ENCODE data around the gene MRPS30. TPM values are rescaled to one million over a fixed set of nuclear protein-coding genes. Genes with fewer than 3 reads are reported as not detected.

The MRPS30 gene
- total and polyA plus RNA-seq, 2 of the 13 experiments (the other 11 are each of a cell fraction or from before 2014, with no cell fraction given): 36.4 to 67.6 TPM

DNA sequence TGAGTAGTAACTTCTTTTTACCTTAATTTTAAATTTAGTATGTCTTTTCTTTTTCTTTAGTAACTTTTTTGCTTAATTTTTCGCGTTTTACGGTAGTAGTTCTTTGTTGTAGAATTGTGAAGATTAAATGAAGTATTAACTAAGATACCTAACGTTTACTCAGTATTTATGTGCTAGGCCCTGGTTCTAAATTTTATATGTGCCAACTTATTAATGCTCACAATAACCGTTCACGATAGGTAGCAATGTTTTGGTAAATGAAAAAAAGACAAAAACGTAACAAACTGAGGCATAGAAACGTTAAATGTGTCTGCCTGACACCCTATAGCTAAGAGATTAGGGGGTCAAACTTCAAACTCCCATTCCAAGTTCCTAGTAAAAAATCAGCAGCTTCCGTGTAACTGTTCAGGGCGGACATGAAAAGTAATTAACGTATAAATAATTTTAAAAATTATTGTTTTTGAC lies 1.2 kb downstream of the MRPS30 start (continued):
- TF ChIP-seq, protein P1, sequence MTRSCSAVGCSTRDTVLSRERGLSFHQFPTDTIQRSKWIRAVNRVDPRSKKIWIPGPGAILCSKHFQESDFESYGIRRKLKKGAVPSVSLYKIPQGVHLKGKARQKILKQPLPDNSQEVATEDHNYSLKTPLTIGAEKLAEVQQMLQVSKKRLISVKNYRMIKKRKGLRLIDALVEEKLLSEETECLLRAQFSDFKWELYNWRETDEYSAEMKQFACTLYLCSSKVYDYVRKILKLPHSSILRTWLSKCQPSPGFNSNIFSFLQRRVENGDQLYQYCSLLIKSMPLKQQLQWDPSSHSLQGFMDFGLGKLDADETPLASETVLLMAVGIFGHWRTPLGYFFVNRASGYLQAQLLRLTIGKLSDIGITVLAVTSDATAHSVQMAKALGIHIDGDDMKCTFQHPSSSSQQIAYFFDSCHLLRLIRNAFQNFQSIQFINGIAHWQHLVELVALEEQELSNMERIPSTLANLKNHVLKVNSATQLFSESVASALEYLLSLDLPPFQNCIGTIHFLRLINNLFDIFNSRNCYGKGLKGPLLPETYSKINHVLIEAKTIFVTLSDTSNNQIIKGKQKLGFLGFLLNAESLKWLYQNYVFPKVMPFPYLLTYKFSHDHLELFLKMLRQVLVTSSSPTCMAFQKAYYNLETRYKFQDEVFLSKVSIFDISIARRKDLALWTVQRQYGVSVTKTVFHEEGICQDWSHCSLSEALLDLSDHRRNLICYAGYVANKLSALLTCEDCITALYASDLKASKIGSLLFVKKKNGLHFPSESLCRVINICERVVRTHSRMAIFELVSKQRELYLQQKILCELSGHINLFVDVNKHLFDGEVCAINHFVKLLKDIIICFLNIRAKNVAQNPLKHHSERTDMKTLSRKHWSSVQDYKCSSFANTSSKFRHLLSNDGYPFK (CRISPR knock-in tag; IDR thresholded peaks at IDR 0.05; ENCODE audit: borderline replicate concordance): no peak
- TF ChIP-seq RFX5 (IDR thresholded peaks at IDR 0.05; ENCODE audit: low read depth, low read length) (no peak), CAMTA2 (CRISPR knock-in tag; IDR thresholded peaks at IDR 0.05; ENCODE audit: borderline replicate concordance) (no peak), ZNF614 (CRISPR knock-in tag; IDR thresholded peaks at IDR 0.05; ENCODE audit: borderline replicate concordance) (no peak), NFYC (CRISPR knock-in tag; IDR thresholded peaks at IDR 0.05) (no peak)
- TF ChIP-seq, protein P2, sequence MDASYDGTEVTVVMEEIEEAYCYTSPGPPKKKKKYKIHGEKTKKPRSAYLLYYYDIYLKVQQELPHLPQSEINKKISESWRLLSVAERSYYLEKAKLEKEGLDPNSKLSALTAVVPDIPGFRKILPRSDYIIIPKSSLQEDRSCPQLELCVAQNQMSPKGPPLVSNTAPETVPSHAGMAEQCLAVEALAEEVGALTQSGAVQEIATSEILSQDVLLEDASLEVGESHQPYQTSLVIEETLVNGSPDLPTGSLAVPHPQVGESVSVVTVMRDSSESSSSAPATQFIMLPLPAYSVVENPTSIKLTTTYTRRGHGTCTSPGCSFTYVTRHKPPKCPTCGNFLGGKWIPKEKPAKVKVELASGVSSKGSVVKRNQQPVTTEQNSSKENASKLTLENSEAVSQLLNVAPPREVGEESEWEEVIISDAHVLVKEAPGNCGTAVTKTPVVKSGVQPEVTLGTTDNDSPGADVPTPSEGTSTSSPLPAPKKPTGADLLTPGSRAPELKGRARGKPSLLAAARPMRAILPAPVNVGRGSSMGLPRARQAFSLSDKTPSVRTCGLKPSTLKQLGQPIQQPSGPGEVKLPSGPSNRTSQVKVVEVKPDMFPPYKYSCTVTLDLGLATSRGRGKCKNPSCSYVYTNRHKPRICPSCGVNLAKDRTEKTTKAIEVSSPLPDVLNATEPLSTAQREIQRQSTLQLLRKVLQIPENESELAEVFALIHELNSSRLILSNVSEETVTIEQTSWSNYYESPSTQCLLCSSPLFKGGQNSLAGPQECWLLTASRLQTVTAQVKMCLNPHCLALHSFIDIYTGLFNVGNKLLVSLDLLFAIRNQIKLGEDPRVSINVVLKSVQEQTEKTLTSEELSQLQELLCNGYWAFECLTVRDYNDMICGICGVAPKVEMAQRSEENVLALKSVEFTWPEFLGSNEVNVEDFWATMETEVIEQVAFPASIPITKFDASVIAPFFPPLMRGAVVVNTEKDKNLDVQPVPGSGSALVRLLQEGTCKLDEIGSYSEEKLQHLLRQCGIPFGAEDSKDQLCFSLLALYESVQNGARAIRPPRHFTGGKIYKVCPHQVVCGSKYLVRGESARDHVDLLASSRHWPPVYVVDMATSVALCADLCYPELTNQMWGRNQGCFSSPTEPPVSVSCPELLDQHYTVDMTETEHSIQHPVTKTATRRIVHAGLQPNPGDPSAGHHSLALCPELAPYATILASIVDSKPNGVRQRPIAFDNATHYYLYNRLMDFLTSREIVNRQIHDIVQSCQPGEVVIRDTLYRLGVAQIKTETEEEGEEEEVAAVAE (CRISPR knock-in tag; IDR thresholded peaks at IDR 0.05; ENCODE audit: borderline replicate concordance): no peak
- TF ChIP-seq, protein P3, sequence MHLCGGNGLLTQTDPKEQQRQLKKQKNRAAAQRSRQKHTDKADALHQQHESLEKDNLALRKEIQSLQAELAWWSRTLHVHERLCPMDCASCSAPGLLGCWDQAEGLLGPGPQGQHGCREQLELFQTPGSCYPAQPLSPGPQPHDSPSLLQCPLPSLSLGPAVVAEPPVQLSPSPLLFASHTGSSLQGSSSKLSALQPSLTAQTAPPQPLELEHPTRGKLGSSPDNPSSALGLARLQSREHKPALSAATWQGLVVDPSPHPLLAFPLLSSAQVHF (CRISPR knock-in tag; IDR thresholded peaks at IDR 0.05): no peak

All from HepG2 (cell line).